T-helper 1 cell (primary cell): Measurements from ENCODE around the gene PC.

ENCODE experiments used
- DNase-seq, 5 donors: peaks; one replicate each; pipeline ENCODE4 v3.0.0-alpha.2; 2012 to 2020

Gene PC

DNA sequence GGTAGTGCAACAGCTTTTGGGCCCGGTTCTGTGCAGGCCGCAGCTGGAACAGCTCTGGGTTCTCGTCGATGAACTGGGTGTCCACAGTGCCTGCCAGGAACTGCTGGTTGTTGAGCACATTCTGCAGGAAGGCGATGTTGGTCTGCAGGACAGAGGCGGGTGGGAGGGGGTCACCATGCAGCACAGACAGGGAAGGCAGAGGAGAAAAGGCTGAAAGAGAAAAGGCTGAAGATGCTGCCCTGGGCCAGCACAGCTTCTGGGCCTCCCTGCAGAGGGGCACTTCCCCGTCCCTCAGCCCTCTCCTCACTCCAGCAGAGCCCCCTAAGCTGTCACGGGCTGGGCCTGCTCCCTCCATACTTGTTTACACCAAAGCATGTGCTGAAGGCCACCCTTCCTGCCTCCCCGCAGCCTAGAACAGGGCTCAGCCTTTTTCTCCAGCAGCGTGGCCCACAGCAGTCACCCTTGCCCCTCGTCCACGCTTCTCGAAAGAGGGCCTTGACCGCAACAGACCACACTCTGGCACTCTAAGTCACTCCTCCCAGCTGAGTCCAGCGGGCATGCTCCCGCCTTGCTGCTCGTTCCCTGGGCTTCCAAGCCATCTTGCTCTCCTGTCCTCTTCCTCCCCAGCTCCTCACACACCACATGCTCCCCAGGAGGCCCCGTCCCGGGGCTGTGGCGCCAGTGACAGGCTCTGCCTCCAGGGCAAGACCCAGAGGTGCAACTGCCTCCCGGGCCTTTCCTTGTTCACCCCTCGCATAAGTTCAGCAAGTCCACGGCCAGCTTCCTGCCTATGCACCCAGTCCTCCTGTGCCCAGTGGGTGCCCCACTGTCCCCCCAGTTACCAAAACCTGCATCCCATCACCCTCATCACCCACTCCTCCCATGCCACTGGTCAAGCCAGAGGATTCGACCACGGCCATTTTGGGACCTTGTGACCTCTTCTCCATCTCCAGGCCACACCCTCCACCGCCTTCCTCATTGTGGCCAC lies 104.6 kb downstream of the PC start:
- peak in 1 of 5 donors; percentile 7 for DNase-seq

DNA sequence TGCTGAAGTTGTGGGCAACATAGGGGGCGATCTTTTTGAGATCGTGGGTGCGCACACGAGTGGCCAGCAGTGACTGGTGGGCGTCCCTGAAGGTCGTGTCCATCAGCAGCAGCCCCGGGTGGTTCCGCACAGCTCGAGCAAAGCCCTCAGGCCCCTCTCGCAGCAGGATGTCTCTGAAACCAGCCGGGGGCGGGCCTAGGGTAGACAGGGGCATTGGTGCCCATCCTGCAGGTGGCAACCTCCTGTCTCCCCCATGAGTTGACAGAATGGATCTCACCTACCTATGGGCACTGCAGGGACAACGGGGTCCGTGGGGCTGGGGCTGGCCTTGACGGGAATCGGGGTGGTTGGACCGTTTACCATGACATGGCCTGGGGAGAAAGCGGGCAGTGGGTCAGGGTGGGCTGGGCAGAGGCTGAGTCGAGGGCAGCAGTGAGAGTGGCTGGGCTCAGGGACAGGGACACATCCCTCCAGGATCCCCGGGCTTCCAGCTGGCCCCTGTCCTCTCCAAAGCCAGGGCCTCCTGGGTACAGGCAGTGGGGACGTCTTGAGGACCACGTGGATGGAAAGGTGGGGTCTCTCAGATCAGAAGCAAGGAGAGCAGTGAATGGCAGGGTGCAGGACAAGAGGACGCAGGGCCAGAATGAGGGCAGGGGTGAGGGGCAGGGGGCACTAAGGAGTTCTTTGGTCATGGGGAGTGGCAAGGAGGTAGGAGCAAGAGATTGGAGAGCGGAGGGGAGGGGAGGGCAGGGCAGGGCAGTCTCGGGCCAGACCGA lies 105.5 kb downstream of the PC start:
- DNase-seq: peak in 1 of 5 donors; percentile 5

DNA sequence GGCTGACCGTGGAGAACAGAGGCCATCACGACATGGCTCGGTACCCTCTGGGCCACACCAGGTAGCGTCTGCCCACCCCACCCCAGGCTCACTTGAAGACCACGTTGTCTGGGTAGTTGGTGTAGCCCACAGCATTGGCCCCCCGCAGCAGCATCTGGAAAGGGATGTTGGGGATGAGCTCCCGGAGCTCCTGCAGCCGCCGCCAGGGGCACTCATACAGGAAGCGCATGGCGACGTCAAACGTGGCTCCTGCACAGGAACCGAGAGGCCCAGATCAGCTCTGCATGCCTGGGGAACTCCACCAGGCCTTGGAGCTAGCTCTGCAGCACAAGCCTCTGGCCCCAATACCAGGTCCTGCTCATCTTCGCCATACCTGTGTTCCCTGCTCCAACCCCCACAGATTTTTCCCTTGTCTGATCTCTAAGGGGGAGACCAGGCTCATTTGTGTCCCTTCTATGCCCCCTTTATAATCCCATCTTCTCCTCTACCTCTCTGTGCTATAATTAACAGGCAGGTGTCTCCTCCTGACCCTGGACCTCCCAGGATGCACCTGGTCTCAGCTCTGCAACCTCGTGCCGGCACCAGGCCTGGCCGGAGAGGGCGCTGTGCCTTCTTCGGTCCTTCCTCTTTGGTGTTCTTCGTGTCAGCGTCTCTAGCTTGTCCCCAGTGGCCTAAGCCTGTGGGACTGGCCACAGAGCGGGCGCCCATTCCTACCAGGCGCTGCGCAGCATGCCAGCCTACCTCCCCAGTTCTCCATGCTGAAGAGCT lies 106.3 kb downstream of the PC start:
- DNase-seq: peak in 2 of 5 donors; percentile 8 to 45

DNA sequence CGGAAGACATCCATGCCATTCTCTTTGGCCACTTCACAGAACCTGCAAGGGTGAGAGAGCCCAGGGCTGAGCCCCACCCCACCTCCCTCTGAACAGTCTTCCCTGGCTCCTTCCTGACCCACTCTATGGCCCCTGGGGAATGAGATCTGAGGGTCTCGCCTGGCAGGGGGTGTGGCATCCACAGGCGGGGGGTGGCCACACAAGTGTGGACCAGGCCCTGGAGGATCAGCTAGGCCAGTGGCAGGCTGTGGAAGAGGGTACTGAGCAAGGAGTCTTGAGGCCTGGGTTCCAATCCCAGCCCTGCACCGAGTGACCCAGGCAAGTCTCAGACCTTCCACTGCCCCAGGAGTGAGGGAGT lies 107.0 kb downstream of the PC start:
- peak in 1 of 5 donors; percentile 7 for DNase-seq

DNA sequence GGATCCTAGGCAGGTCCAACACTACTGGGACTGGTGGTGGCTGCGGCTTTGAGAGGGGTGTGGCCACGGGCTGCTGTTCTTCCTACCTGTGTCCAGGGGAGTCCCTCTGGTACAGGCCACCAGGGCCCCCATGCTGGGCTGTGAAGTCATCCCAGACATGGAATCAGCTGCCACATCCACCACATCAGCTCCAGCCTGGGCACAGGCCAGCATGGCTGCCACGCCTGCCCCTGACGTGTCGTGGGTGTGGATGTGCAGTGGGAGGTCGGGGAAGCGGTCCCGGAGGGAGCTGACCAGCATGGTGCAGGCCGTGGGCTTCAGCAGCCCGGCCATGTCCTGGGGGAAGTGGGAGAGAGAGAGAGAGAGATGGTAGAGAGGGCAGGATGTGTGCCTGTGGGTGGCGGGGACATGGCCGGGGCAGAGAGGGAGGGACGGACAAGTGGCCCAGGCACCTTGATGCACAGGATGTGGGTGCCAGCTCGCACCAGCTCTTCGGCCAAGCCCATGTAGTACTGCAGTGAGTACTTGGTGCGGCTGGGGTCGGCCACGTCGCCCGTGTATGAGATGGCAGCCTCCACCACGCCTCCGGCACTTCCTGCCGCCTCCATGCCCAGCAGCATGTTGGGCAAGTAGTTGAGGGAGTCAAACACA lies 107.5 kb downstream of the PC start:
- DNase-seq: peak in 1 of 5 donors; percentile 9

DNA sequence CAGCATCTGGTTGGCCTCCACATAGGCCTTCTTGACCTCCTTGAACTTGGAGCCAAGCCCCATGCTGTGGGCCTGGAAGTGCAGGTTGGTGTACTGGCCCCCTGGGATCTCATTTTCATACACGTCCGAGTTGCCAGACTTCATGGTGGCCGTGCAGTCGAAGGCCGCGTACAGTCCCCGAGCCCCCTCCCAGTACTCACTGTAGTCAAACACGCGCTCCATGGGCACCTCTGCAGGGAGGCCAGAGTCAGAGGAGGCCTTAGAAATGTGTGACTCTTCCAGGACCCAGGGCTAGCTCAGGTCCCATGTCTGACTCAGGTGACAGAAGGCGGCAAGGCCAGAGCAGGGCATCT lies 108.0 kb downstream of the PC start:
- DNase-seq: peak in 1 of 5 donors; percentile 10

DNA sequence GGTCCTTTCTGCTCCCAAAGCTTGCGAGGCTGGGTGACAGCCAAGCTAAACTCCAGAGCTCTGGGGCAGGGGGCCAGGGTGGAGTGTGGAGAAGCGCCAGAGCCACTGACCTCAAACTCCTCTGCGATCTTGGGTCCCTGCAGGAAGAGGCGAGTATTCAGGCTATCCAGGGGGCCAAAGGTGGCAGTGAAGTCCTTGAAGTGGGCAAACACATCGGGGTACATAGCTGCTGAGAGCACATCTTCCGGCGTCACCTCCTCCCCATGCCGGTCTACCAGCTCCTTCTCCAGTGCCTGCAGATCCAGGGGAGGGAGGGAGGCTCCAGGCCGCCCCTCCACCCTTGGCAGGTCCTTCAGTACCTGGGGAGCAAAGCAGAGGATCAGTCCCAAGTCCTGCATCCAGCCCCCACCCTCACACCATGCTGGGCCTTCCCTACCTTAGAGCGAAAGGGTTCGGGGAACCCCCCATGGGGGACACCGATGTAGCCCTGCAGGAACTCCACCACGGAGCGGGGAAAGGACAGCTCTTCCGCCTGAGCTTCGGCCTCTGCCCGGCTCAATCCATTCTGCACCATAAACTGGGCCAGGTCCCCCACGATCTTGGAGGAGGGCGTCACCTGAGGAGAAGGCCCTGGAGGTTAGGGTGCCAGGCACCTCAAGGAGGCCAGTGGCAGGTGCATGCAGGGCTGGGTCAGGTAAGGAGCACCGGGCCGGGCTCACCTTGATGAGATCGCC lies 108.5 kb downstream of the PC start:
- DNase-seq: no peak

DNA sequence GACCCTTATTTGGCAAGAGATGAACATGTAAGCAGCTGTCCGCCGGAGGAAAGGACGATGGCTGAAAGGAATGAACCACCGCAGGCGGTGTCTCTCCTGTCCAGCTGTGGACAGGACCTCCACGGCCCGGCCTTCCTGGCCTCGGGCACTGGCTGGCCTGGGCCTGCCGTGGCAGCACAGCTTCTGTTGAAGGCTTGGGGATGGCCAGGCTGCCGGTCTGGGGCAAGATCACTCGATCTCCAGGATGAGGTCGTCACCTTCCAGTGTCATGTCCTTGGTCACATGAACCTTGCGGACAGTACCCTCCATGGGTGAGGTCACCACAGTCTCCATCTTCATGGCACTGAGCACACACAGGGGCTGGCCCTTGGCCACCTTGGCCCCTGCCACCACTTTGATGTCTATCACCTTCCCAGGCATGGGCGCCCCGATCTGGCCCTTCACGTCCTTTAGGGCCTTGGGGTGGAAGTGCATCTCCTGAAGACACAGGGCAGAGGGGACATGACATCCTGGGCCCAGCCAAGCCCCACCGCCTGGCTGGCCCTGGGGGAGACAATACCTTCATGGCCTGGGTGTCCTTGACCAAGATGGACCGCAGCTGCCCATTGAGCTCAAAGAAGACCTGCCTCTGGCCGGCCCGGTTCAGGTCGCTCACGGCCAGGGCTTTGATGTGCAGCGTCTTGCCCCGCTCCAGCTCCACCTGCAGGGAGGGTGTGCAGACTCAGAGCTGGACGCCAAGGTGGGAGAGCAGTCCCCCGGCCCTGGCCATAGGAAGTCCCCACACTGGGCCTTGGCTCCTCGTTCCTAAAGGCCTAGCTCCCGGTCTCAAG lies 109.3 kb downstream of the PC start:
- no peak for DNase-seq

DNA sequence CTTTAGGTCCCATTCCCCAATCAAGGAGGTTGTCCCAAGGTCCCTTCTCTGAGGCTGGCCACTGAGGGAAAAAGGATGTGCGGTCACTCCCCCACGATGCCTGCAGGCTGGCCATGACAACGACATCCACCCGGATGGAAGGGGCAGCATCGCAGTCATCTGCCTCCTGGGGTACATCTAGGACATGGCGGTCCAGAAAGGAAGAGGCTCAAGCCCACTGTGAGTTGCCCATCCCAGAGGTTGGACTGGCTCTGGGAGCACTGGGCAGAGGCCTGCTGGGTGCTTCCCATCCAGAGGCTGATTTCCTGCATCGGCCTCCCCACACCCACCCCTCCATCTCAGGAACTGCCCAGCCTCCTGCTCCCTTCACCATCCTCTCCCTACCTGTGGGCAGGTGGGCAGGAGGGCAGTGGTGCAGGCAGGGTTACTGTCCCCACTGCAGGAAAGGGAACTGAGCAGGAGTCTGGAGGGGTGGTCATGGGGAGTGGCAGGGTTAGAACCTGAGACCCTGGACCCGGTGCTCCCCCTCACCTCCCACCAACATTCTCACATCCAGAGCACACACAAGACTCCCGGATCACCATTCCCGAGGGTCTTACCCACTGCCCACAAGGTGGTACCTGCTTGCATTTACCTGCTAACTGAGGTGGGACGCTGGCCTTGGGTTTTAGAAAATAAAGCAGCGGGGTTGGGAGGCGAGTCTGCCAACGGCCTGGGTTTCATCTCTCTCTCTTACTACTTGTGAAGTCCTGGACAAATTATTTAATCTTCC lies 110.5 kb downstream of the PC start:
- DNase-seq: no peak

DNA sequence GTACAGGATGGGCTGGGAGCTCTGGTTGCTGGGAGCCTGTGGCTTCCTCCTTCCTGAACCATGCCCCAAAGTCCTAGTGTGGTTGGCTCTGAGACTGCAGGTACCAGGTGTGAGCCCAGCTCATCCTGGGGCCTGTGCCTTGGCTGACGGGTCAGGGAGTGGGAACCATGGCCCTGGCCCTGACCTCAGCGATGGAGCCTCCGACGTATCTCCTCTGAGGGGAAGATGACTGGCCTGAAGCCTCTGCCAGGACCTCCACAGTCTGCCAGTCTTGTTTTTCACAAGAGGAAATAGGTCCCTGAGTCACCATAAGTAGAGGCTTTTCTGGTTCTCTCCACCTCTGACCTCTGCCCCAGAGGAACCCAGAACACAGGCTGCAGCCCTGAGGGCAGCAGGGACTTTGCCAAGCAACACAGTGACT lies 111.5 kb downstream of the PC start:
- DNase-seq: no peak

DNA sequence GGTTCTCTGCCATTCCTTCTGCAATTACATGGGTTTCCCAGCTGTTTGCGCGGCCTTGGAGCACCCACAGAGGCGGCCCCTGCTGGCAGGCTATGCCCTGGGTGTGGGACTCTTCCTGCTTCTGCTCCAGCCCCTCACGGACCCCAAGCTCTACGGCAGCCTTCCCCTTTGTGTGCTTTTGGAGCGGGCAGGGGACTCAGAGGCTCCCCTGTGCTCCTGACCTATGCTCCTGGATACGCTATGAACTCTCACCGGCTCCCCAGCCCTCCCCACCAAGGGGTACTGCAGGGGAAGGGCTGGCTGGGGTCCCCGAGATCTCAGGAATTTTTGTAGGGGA lies 112.3 kb downstream of the PC start:
- DNase-seq: no peak

DNA sequence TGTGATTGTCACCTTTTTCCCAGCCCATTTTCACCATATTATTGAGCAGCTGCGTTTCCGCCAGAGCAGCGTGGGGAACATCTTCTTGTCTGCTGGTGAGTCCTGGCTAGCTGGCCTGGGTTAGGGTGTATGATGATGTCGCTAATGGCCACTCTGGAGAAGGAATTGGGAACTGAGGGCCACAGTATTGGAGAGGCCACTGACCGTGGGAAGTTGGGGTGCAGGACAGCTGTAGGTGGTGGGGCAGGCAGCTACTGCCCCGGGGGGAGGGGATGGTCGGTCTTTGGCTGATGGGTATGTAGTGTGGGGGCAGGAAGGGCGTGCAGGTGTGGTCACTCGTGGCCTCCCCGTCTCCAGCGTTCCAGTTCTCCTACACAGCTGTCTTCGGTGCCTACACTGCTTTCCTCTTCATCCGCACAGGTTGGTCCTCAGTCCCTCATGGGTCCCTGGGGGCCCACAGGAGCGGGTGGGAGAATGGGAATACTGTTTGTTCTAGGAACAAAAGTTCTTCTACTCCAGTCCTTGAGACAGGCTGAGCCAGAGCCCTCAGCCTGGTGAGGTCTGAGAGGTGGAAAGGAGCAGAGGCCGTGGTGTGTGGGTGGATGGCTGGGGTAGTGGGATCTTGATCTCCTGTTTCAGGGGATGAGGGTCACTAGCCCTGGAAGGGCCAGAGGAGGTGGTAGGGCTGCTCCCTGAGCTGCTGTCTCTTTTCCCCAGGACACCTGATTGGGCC lies 112.9 kb downstream of the PC start:
- no peak for DNase-seq

DNA sequence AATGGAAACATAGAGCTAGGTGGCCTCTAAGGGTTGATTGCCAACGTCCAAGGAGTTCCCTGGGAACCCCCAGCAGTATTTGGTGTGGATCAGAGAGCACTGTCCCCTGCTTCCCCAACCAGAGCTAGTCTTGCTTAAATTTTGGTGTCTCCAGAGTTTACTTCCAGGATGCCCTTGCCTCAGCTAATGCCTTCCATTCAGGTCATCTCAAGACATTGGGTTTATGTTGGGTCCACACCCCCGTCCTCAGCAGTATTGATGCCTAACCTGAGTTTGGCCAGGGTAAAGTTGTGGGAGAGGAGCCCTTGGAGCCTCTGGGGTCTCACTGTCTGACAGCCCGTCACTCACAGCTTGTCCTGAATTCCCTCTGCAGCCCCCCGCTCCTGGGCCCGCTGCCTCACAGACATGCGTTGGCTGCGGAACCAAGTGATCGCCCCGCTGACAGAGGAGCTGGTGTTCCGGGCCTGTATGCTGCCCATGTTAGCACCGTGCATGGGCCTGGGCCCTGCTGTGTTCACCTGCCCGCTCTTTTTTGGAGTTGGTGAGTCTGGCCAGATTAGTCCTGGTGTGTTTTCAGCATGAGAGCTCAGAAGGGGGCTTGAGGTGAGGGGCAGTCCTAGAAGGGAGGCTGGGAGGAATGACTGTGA lies 113.6 kb downstream of the PC start:
- DNase-seq: no peak

DNA sequence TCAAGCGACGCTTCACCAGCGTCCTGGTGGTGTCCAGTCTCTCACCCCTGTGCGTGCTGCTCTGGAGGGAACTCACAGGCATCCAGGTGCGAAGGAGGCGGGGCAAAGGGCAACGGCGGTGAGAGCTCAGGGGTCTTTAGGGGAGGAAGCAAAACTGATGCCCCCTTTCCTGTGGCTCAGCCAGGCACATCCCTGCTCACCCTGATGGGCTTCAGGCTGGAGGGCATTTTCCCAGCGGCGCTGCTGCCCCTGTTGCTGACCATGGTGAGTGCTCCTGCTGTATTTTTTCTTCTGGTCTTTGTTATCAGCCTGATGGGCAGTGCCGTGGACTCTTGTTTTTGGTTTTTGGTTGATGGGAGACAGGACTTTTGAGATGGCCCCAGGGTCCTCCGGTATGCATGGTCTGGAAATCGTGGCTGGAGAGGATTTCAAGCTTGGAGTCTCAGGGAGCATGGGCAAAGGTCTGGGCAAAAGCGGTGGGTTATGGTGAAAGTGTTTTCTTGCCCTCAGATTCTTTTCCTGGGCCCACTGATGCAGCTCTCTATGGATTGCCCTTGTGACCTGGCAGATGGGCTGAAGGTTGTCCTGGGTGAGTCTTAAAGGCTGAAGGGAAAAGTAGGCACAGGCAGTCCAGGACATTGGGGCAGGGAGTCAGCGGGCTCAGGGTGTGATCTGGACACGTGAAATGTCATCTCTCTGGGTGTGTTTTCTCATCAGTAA lies 114.2 kb downstream of the PC start:
- DNase-seq: no peak

DNA sequence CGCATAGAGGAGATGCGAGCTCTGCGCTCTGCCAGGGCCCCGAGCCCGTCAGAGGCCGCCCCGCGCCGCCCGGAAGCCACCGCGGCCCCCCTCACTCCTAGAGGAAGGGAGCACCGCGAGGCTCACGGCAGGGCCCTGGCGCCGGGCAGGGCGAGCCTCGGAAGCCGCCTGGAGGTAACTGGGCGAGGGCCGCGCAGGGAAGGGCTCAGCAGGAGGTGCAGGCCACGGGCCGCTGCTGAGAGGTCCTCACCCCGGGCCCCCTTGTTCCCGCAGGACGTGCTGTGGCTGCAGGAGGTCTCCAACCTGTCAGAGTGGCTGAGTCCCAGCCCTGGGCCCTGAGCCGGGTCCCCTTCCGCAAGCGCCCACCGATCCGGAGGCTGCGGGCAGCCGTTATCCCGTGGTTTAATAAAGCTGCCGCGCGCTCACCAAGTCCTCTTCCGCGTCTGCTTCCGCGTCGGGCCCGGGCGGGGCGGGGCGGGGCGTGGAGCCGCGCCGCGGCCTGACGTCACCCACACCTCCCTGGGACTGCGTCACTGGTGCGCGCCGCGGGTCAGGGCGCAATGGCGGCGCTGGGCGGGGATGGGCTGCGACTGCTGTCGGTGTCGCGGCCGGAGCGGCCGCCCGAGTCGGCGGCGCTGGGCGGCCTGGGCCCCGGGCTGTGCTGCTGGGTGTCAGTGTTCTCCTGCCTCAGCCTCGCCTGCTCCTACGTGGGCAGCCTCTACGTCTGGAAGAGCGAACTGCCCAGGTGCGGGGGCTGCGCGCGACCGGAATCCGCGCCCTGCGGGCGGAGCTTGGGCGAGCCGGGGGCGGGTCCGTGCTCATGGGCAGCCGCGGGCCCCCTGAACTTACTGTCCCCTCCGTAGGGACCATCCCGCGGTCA lies 115.0 kb downstream of the PC start, which contains the start of gene RCE1:
TSS of gene RCE1 (plus strand) at position 546 of the 880 bp plus-strand sequence. CDS start at position 561, 15 bp downstream.
- peak; percentile 80 to 93 (median 86) for DNase-seq

DNA sequence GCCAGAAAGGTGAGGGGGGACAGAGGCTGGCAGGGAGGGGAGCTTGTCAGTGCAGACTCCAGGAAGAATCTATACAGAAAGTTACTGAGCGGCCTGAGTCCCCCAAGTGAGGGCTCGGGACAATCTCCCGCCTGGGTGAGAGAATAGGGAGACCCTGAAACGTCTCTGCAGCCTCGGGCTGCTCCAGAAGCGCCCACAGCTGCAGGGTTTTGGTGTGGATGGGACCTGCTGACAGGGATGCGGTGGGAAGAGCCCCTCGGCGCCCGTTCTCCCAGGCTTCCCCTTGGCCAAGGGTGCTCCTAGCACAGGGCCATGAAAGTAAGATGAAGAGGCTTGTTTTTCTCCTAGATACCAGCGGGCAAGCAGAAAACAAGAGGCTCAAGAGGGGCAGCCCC lies 115.7 kb downstream of the PC start:
- no peak for DNase-seq

DNA sequence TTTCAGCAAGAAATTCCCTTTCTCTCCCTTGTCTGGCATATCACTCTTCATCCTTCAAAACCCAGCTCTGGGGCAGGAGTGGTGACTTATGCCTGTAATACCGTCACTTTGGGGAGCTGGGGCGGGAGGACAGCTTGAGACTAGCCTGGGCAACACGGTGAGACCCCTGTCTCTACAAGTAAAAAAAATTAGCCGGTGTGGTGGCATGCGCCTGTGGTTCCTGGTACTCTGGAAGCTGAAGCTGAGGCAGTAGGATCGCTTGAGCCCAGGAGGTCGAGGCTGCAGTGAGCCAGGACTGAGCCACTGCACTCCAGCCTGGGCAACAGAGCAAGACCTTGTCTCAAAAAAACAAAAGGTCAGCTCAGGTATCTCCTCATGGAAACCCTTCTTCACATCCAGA lies 116.3 kb downstream of the PC start:
- DNase-seq: no peak
